GM18909 (cell line): ENCODE measurements around the gene TTLL3.

Experiments used
- ATAC-seq: cut with Tn5 transposase; IDR thresholded peaks from one replicate; pipeline ENCODE4 v1.9.1; 2021; ENCODE audit warnings: mild to moderate bottlenecking; ENCODE audit not compliant: unreplicated experiment, poor library complexity

TTLL3 gene

GRCh38 chr3:9804996-9805395 is 5.1 kb upstream of the TTLL3 start:
- ATAC-seq: no peak

- ATAC-seq: no peak
Observed at GRCh38 chr3:9806137-9806536, 3.9 kb upstream of the TTLL3 start.

- ATAC-seq: no peak
Observed at GRCh38 chr3:9806688-9807589, 3.1 kb upstream of the TTLL3 start.

GRCh38 chr3:9807981-9808344 is 2.1 kb upstream of the TTLL3 start:
- ATAC-seq: no peak

- ATAC-seq: peak; percentile 55
Observed at GRCh38 chr3:9808345-9809037, 1.6 kb upstream of the TTLL3 start.

- ATAC-seq: no peak
Observed at GRCh38 chr3:9809239-9809614, 835 bp upstream of the TTLL3 start.

- ATAC-seq: no peak
Observed at GRCh38 chr3:9810433-9810770, 340 bp downstream of the TTLL3 start.

- ATAC-seq: no peak
Observed at GRCh38 chr3:9810846-9811245, 784 bp downstream of the TTLL3 start.

- ATAC-seq: no peak
Observed at GRCh38 chr3:9812870-9813483, 2.9 kb downstream of the TTLL3 start.

GRCh38 chr3:9815986-9816385 is 5.9 kb downstream of the TTLL3 start:
- no peak for ATAC-seq

GRCh38 chr3:9817436-9817835 is 7.4 kb downstream of the TTLL3 start:
- no peak for ATAC-seq

- ATAC-seq: no peak
Observed at GRCh38 chr3:9818666-9819335, 8.7 kb downstream of the TTLL3 start.

GRCh38 chr3:9820543-9820942 is 10.5 kb downstream of the TTLL3 start:
- no peak for ATAC-seq

GRCh38 chr3:9820946-9821345 is 10.9 kb downstream of the TTLL3 start:
- no peak for ATAC-seq

- ATAC-seq: no peak
Observed at GRCh38 chr3:9825451-9826040, 15.5 kb downstream of the TTLL3 start.

GRCh38 chr3:9826815-9827573 is 16.9 kb downstream of the TTLL3 start:
- ATAC-seq: no peak

GRCh38 chr3:9828801-9829755 is 19.0 kb downstream of the TTLL3 start:
- ATAC-seq: no peak

GRCh38 chr3:9831253-9831652 is 21.2 kb downstream of the TTLL3 start:
- ATAC-seq: no peak

- no peak for ATAC-seq
Observed at GRCh38 chr3:9833078-9833477, 23.0 kb downstream of the TTLL3 start.
